Stimulated activated CD8-positive, alpha-beta memory T cell treated with anti-CD3 and anti-CD28 coated beads, Interleukin-4, amount 100 ng/mL, for 1 hour (primary cell): ENCODE data around the gene CT45A8.
"Not testable (repeated sequence)": the region's sequence is repeated elsewhere in the genome, so short reads cannot be mapped to it uniquely, and the experiment has no call there.

Source experiments
- DNase-seq, 2 donors: peaks; one replicate each; pipeline ENCODE4 v3.0.0-alpha.2; 2020; ENCODE audit warnings: low read depth in 2 of 2, low spot score in 1 of 2

CT45A8 gene, protein sequence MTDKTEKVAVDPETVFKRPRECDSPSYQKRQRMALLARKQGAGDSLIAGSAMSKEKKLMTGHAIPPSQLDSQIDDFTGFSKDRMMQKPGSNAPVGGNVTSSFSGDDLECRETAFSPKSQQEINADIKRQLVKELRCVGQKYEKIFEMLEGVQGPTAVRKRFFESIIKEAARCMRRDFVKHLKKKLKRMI

DNA sequence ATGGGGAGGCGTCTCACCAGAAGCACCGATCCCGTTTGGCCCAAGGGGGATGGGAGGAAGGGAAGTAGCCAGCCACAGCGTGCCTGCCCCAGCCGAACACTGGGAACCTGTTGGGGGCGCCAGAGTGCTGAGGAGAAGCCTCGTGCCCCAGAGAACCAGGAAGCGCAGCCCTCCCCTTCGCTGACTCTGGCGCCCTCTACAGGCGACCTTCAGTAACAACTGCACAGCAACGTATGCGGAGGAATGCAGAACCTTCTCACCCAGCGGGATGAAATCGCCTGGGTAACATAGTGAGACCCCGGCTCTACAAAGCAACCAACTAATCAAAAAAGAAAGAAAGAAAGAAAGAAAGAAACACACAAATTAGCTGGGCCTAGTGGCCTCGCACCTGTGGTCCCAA lies at the start of gene CT45A8:
Gene CT45A8, minus strand, starts transcription at position 101 of the 400 bp plus-strand sequence. CDS start 3,755 bp downstream, outside the sequence.
- DNase-seq = not testable (repeated sequence)

DNA sequence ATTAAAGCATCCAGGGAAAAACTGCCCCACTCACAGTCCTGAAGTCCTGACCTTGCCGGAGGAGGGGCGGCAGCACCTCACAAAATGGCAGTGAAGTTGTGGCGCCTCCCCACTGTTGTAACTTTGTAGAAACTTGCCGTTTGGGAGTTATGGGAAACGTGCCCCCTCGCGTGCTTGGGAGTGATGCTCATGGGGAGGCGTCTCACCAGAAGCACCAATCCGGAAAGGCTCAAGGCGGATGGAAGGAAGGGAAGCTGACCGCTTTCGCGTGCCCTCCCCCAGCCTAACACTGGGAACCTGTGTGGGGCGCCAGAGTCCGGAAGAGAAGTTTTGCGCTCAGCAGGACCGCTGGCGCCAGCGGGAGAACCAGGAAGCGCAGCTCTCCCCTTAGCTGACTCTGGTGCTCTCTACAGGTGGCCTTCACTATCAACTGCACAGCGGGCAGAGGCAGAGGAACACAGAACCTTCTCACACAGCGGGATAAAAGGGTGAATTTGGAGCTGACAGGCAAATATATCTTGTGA lies 39.0 kb upstream of the CT45A8 start, which contains the start of the genes CT45A10 and SAGE1:
Gene CT45A10, minus strand, starts transcription at position 151 of the 524 bp plus-strand sequence. CDS start 8,100 bp downstream, outside the sequence.
Gene SAGE1, plus strand, starts transcription at position 423 of the 524 bp plus-strand sequence. CDS start 2,527 bp downstream, outside the sequence.
- no peak for DNase-seq

DNA sequence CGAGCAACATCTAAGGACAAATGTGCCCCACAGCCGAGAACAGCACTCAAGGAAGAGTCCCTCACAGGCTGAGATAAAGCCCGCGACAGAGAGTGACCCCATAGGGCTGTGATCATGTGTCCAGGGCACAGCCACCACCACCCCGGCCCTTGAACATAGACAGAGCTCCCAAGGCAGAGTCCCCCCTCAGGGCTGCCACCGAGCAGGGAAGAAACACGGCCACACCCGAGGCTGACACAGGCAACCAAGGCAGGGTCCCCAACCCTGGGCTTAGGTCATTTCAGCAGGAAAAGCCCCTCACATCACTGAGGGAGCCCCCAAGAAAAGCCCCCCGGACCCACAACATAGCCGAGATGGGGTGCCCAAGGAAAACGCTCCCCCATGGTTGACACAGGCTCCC lies 38.4 kb upstream of the CT45A8 start:
- DNase-seq = no peak

DNA sequence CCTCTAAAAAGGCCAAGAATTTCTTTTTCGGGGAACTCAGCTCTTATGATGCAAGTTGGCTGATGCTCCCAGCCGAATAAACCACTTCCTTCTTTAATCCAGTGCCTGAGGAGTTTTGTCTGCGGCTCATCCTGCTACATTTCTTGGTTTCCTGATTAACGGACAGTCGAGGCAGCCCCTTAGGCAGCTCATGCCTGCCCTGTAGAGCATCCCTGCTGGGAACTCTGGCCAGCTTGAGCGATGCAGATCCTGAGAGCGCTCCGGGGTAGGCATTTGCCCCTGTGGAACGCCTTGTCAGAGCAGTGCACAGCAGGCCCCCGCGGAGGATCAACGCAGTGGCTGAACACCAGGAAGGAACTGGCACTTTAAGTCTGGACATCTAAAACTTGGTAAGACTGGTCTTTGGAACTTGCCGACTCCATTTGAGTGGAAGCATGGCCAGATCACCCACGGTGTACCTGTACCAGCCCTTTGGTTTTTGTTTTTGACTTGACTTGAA lies 35.8 kb upstream of the CT45A8 start:
- DNase-seq = no peak

DNA sequence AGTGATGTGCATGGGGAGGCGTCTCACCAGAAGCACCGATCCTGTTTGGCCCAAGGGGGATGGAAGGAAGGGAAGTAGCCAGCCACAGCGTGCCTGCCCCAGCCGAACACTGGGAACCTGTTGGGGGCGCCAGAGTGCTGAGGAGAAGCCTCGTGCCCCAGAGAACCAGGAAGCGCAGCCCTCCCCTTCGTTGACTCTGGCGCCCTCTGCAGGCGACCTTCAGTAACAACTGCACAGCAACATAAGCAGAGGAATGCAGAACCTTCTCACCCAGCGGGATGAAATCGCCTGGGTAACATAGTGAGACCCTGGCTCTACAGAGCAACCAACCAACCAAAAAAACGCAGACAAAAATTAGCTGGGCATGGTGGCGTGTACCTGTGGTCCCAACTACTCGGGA lies 34.6 kb upstream of the CT45A8 start:
- not testable (repeated sequence) for DNase-seq

DNA sequence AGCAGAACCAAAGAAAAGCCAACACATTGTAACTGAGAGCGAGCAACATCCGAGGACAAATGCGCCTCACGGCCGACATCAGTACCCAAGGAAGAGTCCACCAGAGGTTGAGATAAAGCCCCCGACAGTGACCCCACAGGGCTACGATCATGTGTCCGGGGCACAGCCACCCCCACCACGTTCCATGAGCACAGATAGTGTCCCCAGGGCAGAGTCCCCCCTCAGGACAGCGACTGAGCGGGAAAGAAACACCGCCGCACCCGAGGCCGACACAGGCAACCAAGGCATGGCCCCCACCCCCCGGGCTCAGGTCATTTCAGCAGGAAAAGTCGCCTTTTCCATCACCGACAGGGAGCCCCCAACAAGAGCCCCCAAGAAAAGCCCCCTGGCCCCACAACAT lies 33.9 kb upstream of the CT45A8 start:
- DNase-seq = not testable (repeated sequence)

DNA sequence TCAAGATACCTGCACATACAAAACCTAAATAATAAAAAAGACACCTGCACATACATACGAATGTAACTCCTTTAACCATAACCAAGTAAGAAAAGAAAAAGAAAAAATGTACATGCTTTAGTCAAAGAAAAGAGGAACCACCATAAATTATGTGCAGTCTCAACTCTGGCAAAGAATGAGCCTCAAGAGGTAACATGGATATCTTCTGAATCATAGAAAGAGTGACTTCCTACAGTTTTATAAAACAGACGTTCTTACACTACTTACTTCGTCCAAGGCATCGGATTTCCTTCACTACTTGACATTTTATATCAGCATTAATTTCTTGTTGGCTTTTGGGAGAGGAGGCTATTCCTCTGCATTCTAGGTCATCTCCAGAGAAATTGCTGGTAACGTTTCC lies 28.4 kb upstream of the CT45A8 start:
- not testable (repeated sequence) for DNase-seq

DNA sequence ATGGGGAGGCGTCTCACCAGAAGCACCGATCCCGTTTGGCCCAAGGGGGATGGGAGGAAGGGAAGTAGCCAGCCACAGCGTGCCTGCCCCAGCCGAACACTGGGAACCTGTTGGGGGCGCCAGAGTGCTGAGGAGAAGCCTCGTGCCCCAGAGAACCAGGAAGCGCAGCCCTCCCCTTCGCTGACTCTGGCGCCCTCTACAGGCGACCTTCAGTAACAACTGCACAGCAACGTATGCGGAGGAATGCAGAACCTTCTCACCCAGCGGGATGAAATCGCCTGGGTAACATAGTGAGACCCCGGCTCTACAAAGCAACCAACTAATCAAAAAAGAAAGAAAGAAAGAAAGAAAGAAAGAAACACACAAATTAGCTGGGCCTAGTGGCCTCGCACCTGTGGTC lies 17.4 kb upstream of the CT45A8 start, which contains the start of gene CT45A9:
Gene CT45A9, minus strand, starts transcription at position 101 of the 400 bp plus-strand sequence. CDS start 3,751 bp downstream, outside the sequence.
- not testable (repeated sequence) for DNase-seq

DNA sequence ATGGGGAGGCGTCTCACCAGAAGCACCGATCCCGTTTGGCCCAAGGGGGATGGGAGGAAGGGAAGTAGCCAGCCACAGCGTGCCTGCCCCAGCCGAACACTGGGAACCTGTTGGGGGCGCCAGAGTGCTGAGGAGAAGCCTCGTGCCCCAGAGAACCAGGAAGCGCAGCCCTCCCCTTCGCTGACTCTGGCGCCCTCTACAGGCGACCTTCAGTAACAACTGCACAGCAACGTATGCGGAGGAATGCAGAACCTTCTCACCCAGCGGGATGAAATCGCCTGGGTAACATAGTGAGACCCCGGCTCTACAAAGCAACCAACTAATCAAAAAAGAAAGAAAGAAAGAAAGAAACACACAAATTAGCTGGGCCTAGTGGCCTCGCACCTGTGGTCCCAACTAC lies 17.2 kb downstream of the CT45A8 start, which contains the start of gene CT45A7:
Gene CT45A7, minus strand, starts transcription at position 101 of the 400 bp plus-strand sequence. CDS start 3,747 bp downstream, outside the sequence.
- DNase-seq = not testable (repeated sequence)

DNA sequence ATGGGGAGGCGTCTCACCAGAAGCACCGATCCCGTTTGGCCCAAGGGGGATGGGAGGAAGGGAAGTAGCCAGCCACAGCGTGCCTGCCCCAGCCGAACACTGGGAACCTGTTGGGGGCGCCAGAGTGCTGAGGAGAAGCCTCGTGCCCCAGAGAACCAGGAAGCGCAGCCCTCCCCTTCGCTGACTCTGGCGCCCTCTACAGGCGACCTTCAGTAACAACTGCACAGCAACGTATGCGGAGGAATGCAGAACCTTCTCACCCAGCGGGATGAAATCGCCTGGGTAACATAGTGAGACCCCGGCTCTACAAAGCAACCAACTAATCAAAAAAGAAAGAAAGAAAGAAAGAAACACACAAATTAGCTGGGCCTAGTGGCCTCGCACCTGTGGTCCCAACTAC lies 34.4 kb downstream of the CT45A8 start, which contains the start of gene CT45A2:
Gene CT45A2, minus strand, starts transcription at position 101 of the 400 bp plus-strand sequence. CDS start 3,747 bp downstream, outside the sequence.
- DNase-seq = not testable (repeated sequence)

DNA sequence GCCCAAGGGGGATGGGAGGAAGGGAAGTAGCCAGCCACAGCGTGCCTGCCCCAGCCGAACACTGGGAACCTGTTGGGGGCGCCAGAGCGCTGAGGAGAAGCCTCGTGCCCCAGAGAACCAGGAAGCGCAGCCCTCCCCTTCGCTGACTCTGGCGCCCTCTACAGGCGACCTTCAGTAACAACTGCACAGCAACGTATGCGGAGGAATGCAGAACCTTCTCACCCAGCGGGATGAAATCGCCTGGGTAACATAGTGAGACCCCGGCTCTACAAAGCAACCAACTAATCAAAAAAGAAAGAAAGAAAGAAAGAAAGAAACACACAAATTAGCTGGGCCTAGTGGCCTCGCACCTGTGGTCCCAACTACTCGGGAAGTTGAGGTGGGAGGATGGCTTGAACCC lies 51.7 kb downstream of the CT45A8 start, which contains the start of gene CT45A6:
Gene CT45A6, minus strand, starts transcription at position 101 of the 400 bp plus-strand sequence. CDS start 3,794 bp downstream, outside the sequence.
- not testable (repeated sequence) for DNase-seq
